Measurements from ENCODE around the gene MYO7B. TPM values are rescaled to one million over a fixed set of nuclear protein-coding genes. Genes with fewer than 3 reads are reported as not detected.

Gene MYO7B
- total and polyA plus RNA-seq, 7 experiments from 2014 or later, result 0.29 to 5.9 (median 1.3) TPM; not detected in 4

GRCh38 chr2:127631541-127631996 is 96.1 kb downstream of the MYO7B start:
- DNase-seq (no peak), ATAC-seq (no peak)
- Histone ChIP-seq H3K9me3 (ENCODE audit: control insufficient read depth in 2 of 3, low read length in 3 of 3) (no peaks in the 10 kb centered on the region), H3K27ac (ENCODE audit: low read depth, low read length) (no peak overlapping the region), H3K36me3 (ENCODE audit: control insufficient read depth in 2 of 3, insufficient read depth in 3 of 3, low read length in 3 of 3) (no peaks in the 10 kb centered on the region), H3K4me3 (ENCODE audit: low read length) (no peak overlapping the region), H3K27me3 (ENCODE audit: control insufficient read depth in 2 of 2, insufficient read depth in 2 of 2, low read length in 2 of 2) (no peaks in the 10 kb centered on the region), H3K4me1 (ENCODE audit: control insufficient read depth in 2 of 2, insufficient read depth in 2 of 2, low read length in 2 of 2) (peaks cover 0 to 47% of the 10 kb centered on the region in 2 donors)
- no peak overlapping the region for H3K4me3 Mint-ChIP-seq
- no peaks in the 10 kb centered on the region for H3K36me3 Mint-ChIP-seq
- POLR2A ChIA-PET, result interaction anchor here (1.4 kb wide), 1 partner anchor 10 kb away, joined by 6 read pairs; no protein-coding TSS in a partner anchor
- H3K27ac Mint-ChIP-seq, result peak overlapping the region in 1 of 9 donors; percentile 25
- H3K27me3 Mint-ChIP-seq, result no peaks in the 10 kb centered on the region
- CTCF ChIA-PET, result interaction anchor here (1.0 to 1.4 kb wide), 2 partner anchors 36 to 40 kb away, joined by 3 to 5 read pairs; no protein-coding TSS in a partner anchor
- H3K4me1 Mint-ChIP-seq, result peaks cover 0 to 47% (median 24%) of the 10 kb centered on the region in 7 donors
- intact Hi-C loops (cut with micrococcal nuclease), result no loop called here
- H3K9me3 Mint-ChIP-seq, result peaks cover 0 to 1% (median 0%) of the 10 kb centered on the region in 11 donors

GRCh38 chr2:127631997-127632581 is 96.6 kb downstream of the MYO7B start:
- Mint-ChIP-seq H3K9me3 (peaks cover 0 to 1% (median 0%) of the 10 kb centered on the region in 11 donors), H3K4me3 (no peak overlapping the region), H3K27ac (peak overlapping the region in 5 of 9 donors; percentile 25 to 77 (median 53)), H3K36me3 (no peaks in the 10 kb centered on the region), H3K27me3 (no peaks in the 10 kb centered on the region), H3K4me1 (peaks cover 3 to 52% (median 27%) of the 10 kb centered on the region in 7 donors)
- DNase-seq (no peak), ATAC-seq (no peak)
- Histone ChIP-seq H3K27ac (ENCODE audit: low read depth, low read length) (no peak overlapping the region), H3K36me3 (ENCODE audit: control insufficient read depth in 2 of 3, insufficient read depth in 3 of 3, low read length in 3 of 3) (no peaks in the 10 kb centered on the region), H3K4me1 (ENCODE audit: control insufficient read depth in 2 of 2, insufficient read depth in 2 of 2, low read length in 2 of 2) (peaks cover 0 to 52% of the 10 kb centered on the region in 2 donors), H3K9me3 (ENCODE audit: control insufficient read depth in 2 of 3, low read length in 3 of 3) (no peaks in the 10 kb centered on the region), H3K4me3 (ENCODE audit: low read length) (no peak overlapping the region), H3K27me3 (ENCODE audit: control insufficient read depth in 2 of 2, insufficient read depth in 2 of 2, low read length in 2 of 2) (no peaks in the 10 kb centered on the region)
- ChIA-PET CTCF (interaction anchor here (0.6 to 1.4 kb wide), 3 partner anchors 37 to 70 kb away, joined by 3 to 5 read pairs (median 3); no protein-coding TSS in a partner anchor), POLR2A (interaction anchor here (1.4 kb wide), 1 partner anchor 10 kb away, joined by 6 read pairs; no protein-coding TSS in a partner anchor)
- intact Hi-C loops (cut with micrococcal nuclease), result no loop called here

DNA sequence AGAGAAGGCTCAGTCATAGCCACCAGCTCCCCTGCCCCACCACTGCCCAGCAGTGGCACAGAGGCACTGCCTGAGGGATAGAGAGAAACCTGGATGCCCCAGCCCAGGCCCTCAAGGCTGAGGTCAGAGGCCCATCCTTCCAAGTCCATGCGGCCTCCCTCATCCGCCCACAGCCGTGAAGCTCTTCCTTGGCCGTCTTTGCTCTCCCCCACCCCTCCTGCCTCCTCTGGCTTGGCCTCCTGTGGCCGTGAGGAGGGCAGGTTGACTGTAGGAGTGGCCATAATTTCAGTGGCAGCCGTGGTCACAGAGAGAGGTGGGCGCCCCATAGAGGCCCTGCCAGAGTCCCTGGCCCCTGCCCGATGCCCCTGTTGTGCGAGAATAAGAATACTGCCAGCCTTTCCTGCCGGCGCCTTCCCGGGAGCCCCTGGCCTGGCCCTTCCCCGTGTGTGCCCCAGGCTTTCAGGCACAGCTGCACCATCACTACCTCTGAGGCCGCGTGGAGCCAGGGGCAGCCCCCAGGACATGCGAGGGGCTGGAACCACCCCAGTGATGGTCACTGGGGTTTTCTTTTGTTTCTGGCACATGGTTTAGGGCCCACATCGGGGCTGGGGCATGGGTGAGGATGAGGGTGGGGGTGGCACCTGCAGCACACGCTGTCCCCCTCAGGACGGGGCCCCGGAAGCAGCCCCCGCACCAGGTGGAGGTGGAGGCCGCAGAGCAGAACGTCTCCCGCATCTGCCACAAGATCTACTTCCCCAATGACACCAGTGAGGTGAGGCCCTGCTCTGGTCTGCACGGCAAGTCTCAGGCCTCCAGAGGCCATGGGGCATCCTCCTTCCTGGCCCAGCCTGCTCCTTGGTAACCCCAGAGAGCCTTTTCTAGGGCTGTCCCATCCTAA is 97.4 kb downstream of the MYO7B start:
- intact Hi-C loops (cut with micrococcal nuclease), result no loop called here
- Mint-ChIP-seq H3K36me3 (no peaks in the 10 kb centered on the region), H3K9me3 (peaks cover 0 to 1% (median 0%) of the 10 kb centered on the region in 11 donors), H3K4me1 (peaks cover 4 to 58% (median 29%) of the 10 kb centered on the region in 7 donors), H3K27me3 (no peaks in the 10 kb centered on the region), H3K27ac (peak overlapping the region in 8 of 9 donors; percentile 53 to 87 (median 78)), H3K4me3 (peak overlapping the region in 8 of 10 donors; percentile 25 to 61 (median 42))
- Histone ChIP-seq H3K27ac (ENCODE audit: low read depth, low read length) (peak overlapping the region; percentile 40), H3K27me3 (ENCODE audit: control insufficient read depth in 2 of 2, insufficient read depth in 2 of 2, low read length in 2 of 2) (no peaks in the 10 kb centered on the region), H3K9me3 (ENCODE audit: control insufficient read depth in 2 of 3, low read length in 3 of 3) (no peaks in the 10 kb centered on the region), H3K36me3 (ENCODE audit: control insufficient read depth in 2 of 3, insufficient read depth in 3 of 3, low read length in 3 of 3) (no peaks in the 10 kb centered on the region), H3K4me3 (ENCODE audit: low read length) (no peak overlapping the region), H3K4me1 (ENCODE audit: control insufficient read depth in 2 of 2, insufficient read depth in 2 of 2, low read length in 2 of 2) (peaks cover 0 to 60% of the 10 kb centered on the region in 2 donors)
- peak; percentile 20 for ATAC-seq
- no peak for DNase-seq
- ChIA-PET POLR2A (interaction anchor here (1.4 kb wide), 1 partner anchor 9 kb away, joined by 6 read pairs; no protein-coding TSS in a partner anchor), CTCF (interaction anchor here (0.6 to 1.4 kb wide), 3 partner anchors 38 to 69 kb away, joined by 3 to 5 read pairs (median 3); no protein-coding TSS in a partner anchor)

DNA sequence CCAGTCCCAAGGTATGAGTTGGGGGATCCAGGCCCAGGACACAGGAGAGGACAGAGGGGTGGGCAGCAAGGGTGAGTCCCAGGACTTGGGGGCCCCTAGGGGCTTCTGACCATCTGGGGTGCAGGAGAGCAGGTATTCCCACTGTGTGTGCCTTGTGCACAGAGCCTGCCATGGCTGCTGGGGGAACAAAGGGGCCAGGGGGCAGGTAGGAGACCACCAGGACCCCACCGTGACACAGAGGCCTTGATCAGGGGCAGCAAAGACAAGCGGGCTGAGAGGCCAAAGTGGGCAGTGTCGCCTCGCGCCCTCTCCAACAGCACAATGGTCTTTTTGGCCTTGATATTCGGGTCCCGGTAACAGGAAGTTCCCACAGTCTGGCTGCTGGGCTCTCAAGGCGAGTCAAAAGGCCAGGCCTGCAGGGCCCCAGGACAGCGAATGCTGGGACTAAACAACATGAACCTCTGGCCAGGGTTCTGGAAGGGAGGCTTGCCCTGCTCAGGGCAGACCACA is 98.1 kb downstream of the MYO7B start:
- H3K27ac Mint-ChIP-seq, result peak overlapping the region in 8 of 9 donors; percentile 12 to 87 (median 75)
- no peak for ATAC-seq
- peaks cover 0 to 3% (median 0%) of the 10 kb centered on the region in 3 experiments for H3K36me3 ChIP-seq (ENCODE audit: control insufficient read depth in 2 of 3, insufficient read depth in 3 of 3, low read length in 3 of 3)
- peaks cover 10 to 66% (median 37%) of the 10 kb centered on the region in 7 donors for H3K4me1 Mint-ChIP-seq
- H3K36me3 Mint-ChIP-seq, result no peaks in the 10 kb centered on the region
- ChIA-PET POLR2A (no interaction called here), CTCF (no interaction called here)
- no peaks in the 10 kb centered on the region for H3K27me3 Mint-ChIP-seq
- intact Hi-C loops (cut with micrococcal nuclease), result no loop called here
- peak overlapping the region in 5 of 10 donors; percentile 2 to 61 (median 29) for H3K4me3 Mint-ChIP-seq
- H3K4me1 ChIP-seq (ENCODE audit: control insufficient read depth in 2 of 2, insufficient read depth in 2 of 2, low read length in 2 of 2), result peaks cover 0 to 67% of the 10 kb centered on the region in 2 donors
- H3K9me3 Mint-ChIP-seq, result peaks cover 0 to 1% (median 0%) of the 10 kb centered on the region in 11 donors
- no peaks in the 10 kb centered on the region for H3K27me3 ChIP-seq (ENCODE audit: control insufficient read depth in 2 of 2, insufficient read depth in 2 of 2, low read length in 2 of 2)
- H3K27ac ChIP-seq (ENCODE audit: low read depth, low read length), result peak overlapping the region; percentile 78
- H3K4me3 ChIP-seq (ENCODE audit: low read length), result no peak overlapping the region
- DNase-seq, result no peak
- H3K9me3 ChIP-seq (ENCODE audit: control insufficient read depth in 2 of 3, low read length in 3 of 3), result no peaks in the 10 kb centered on the region

GRCh38 chr2:127634066-127634617 is 98.7 kb downstream of the MYO7B start:
- H3K4me3 ChIP-seq (ENCODE audit: low read length), result no peak overlapping the region
- intact Hi-C loops (cut with micrococcal nuclease), result no loop called here
- no peaks in the 10 kb centered on the region for H3K27me3 ChIP-seq (ENCODE audit: control insufficient read depth in 2 of 2, insufficient read depth in 2 of 2, low read length in 2 of 2)
- ATAC-seq (no peak), DNase-seq (no peak)
- POLR2A ChIA-PET, result interaction anchor here (0.8 kb wide), 1 partner anchor 14 kb away, joined by 4 read pairs; no protein-coding TSS in a partner anchor
- H3K27ac Mint-ChIP-seq, result peak overlapping the region in 7 of 9 donors; percentile 12 to 95 (median 79)
- H3K36me3 ChIP-seq (ENCODE audit: control insufficient read depth in 2 of 3, insufficient read depth in 3 of 3, low read length in 3 of 3), result peaks cover 0 to 7% (median 0%) of the 10 kb centered on the region in 3 experiments
- H3K4me1 Mint-ChIP-seq, result peaks cover 14 to 71% (median 42%) of the 10 kb centered on the region in 7 donors
- CTCF ChIA-PET, result no interaction called here
- H3K27me3 Mint-ChIP-seq, result no peaks in the 10 kb centered on the region
- H3K9me3 ChIP-seq (ENCODE audit: control insufficient read depth in 2 of 3, low read length in 3 of 3), result no peaks in the 10 kb centered on the region
- no peaks in the 10 kb centered on the region for H3K9me3 Mint-ChIP-seq
- H3K36me3 Mint-ChIP-seq, result peaks cover 0 to 2% (median 0%) of the 10 kb centered on the region in 5 donors
- peak overlapping the region in 4 of 10 donors; percentile 2 to 61 (median 30) for H3K4me3 Mint-ChIP-seq
- H3K27ac ChIP-seq (ENCODE audit: low read depth, low read length), result peak overlapping the region; percentile 78
- H3K4me1 ChIP-seq (ENCODE audit: control insufficient read depth in 2 of 2, insufficient read depth in 2 of 2, low read length in 2 of 2), result peaks cover 0 to 73% of the 10 kb centered on the region in 2 donors
